ENCODE data around the gene FST.

DNA sequence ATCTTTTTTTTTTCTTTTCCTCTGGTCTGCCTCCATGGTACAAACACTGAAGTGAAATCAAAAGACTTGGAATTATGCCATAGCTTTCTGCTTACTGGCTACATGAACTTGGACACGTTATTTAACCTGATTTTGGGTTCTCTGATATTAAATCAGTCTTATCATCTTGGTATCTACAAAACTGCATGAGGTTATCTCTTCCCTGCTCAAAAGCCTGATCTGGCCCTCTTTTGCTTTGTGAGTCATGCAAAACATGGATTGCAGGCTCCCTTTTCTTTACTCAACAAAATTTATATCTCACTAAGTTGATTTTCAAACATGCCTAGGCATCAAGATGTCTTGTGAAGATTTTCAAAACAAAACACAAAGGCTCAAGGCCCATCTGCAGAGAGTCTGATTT lies 45.9 kb upstream of the FST start:
- TF ChIP-seq, protein P1, sequence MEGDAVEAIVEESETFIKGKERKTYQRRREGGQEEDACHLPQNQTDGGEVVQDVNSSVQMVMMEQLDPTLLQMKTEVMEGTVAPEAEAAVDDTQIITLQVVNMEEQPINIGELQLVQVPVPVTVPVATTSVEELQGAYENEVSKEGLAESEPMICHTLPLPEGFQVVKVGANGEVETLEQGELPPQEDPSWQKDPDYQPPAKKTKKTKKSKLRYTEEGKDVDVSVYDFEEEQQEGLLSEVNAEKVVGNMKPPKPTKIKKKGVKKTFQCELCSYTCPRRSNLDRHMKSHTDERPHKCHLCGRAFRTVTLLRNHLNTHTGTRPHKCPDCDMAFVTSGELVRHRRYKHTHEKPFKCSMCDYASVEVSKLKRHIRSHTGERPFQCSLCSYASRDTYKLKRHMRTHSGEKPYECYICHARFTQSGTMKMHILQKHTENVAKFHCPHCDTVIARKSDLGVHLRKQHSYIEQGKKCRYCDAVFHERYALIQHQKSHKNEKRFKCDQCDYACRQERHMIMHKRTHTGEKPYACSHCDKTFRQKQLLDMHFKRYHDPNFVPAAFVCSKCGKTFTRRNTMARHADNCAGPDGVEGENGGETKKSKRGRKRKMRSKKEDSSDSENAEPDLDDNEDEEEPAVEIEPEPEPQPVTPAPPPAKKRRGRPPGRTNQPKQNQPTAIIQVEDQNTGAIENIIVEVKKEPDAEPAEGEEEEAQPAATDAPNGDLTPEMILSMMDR (IDR thresholded peaks at IDR 0.05): no peak
- no peak for TF ChIP-seq POLR2A (IDR thresholded peaks at IDR 0.05)

All from prostate gland (tissue), 2 donors.